ENCODE data around the gene CFI. TPM values are rescaled to one million over a fixed set of nuclear protein-coding genes. Genes with fewer than 3 reads are reported as not detected.
A peak's percentile ranks its signal among the peaks of the same experiment; 100 is the strongest.
"Not testable (repeated sequence)": the region's sequence is repeated elsewhere in the genome, so short reads cannot be mapped to it uniquely, and the experiment has no call there.

CFI gene
- total RNA-seq, 1 donor from 2014 or later = 0.62 TPM

- Mint-ChIP-seq H3K4me3 (ENCODE audit: low read depth) (peak overlapping the region; percentile 100), H3K36me3 (ENCODE audit: low read depth) (peaks cover 56% of the 10 kb centered on the region), H3K27me3 (ENCODE audit: low read depth) (no peaks in the 10 kb centered on the region), H3K9me3 (no peaks in the 10 kb centered on the region), H3K4me1 (ENCODE audit: low read depth) (peaks cover 47% of the 10 kb centered on the region), H3K27ac (peak overlapping the region; percentile 98)
- peak; percentile 48 for DNase-seq (ENCODE audit: low spot score)
- intact Hi-C loops (cut with micrococcal nuclease) = loop anchor here (2.0 to 5.0 kb wide), 3 partner anchors 164 to 1194 kb away; partner anchors contain the start of genes MCUB and RPL34
Observed at GRCh38 chr4:109816082-109816442, 14.3 kb upstream of the CFI start.

- Mint-ChIP-seq H3K9me3 (no peaks in the 10 kb centered on the region), H3K4me3 (ENCODE audit: low read depth) (peak within 1 kb of the TSS; percentile 100), H3K27me3 (ENCODE audit: low read depth) (no peaks in the 10 kb centered on the region), H3K27ac (peak within 1 kb of the TSS; percentile 98), H3K4me1 (ENCODE audit: low read depth) (peaks cover 43% of the 10 kb centered on the region), H3K36me3 (ENCODE audit: low read depth) (peaks cover 49% of the 10 kb centered on the region)
- DNase-seq (ENCODE audit: low spot score) = peak; percentile 89
- intact Hi-C loops (cut with micrococcal nuclease) = loop anchor here (1.0 to 5.0 kb wide), 9 partner anchors 55 to 1193 kb away; partner anchors contain the start of genes CASP6, MCUB, OSTC and PLA2G12A
Observed at GRCh38 chr4:109815151-109816081, 13.6 kb upstream of the CFI start, which contains the start of gene GAR1. Gene GAR1, plus strand, starts transcription at chr4:109815762. Its CDS starts 403 bp downstream, at chr4:109816165.

GRCh38 chr4:109811707-109812106, 9.9 kb upstream of the CFI start:
- no peak overlapping the region for H3K27ac Mint-ChIP-seq
- peaks cover 14% of the 10 kb centered on the region for H3K4me1 Mint-ChIP-seq (ENCODE audit: low read depth)
- no peak for DNase-seq (ENCODE audit: low spot score)
- H3K9me3 Mint-ChIP-seq = no peaks in the 10 kb centered on the region
- peaks cover 9% of the 10 kb centered on the region for H3K27me3 Mint-ChIP-seq (ENCODE audit: low read depth)
- H3K4me3 Mint-ChIP-seq (ENCODE audit: low read depth) = no peak overlapping the region
- intact Hi-C loops (cut with micrococcal nuclease) = no loop called here
- H3K36me3 Mint-ChIP-seq (ENCODE audit: low read depth) = peaks cover 13% of the 10 kb centered on the region

- Mint-ChIP-seq H3K4me3 (ENCODE audit: low read depth) (no peak overlapping the region), H3K36me3 (ENCODE audit: low read depth) (peaks cover 4% of the 10 kb centered on the region), H3K4me1 (ENCODE audit: low read depth) (peaks cover 9% of the 10 kb centered on the region), H3K27ac (no peak overlapping the region), H3K27me3 (ENCODE audit: low read depth) (peaks cover 9% of the 10 kb centered on the region), H3K9me3 (no peaks in the 10 kb centered on the region)
- DNase-seq (ENCODE audit: low spot score) = no peak
- intact Hi-C loops (cut with micrococcal nuclease) = no loop called here
Observed at GRCh38 chr4:109810552-109811387, 9.0 kb upstream of the CFI start.

GRCh38 chr4:109809655-109810054, 7.9 kb upstream of the CFI start:
- Mint-ChIP-seq H3K4me1 (ENCODE audit: low read depth) (peaks cover 6% of the 10 kb centered on the region), H3K4me3 (ENCODE audit: low read depth) (no peak overlapping the region), H3K36me3 (ENCODE audit: low read depth) (no peaks in the 10 kb centered on the region), H3K27ac (no peak overlapping the region), H3K9me3 (no peaks in the 10 kb centered on the region), H3K27me3 (ENCODE audit: low read depth) (peaks cover 9% of the 10 kb centered on the region)
- no peak for DNase-seq (ENCODE audit: low spot score)
- intact Hi-C loops (cut with micrococcal nuclease) = no loop called here

- no peaks in the 10 kb centered on the region for H3K36me3 Mint-ChIP-seq (ENCODE audit: low read depth)
- intact Hi-C loops (cut with micrococcal nuclease) = no loop called here
Observed at GRCh38 chr4:109803924-109804571, 2.2 kb upstream of the CFI start.

GRCh38 chr4:109801099-109801789, 555 bp downstream of the CFI start:
- DNase-seq (ENCODE audit: low spot score) = no peak
- Mint-ChIP-seq H3K4me1 (ENCODE audit: low read depth) (no peaks in the 10 kb centered on the region), H3K27me3 (ENCODE audit: low read depth) (peaks cover 13% of the 10 kb centered on the region), H3K4me3 (ENCODE audit: low read depth) (no peak overlapping the region), H3K36me3 (ENCODE audit: low read depth) (no peaks in the 10 kb centered on the region), H3K27ac (no peak overlapping the region), H3K9me3 (peaks cover under 1% of the 10 kb centered on the region)
- intact Hi-C loops (cut with micrococcal nuclease) = no loop called here

More at GRCh38 chr4:109803924-109804571, 2.2 kb upstream of the CFI start:
- no peak overlapping the region for H3K4me3 Mint-ChIP-seq (ENCODE audit: low read depth)
- no peaks in the 10 kb centered on the region for H3K9me3 Mint-ChIP-seq
- H3K27ac Mint-ChIP-seq = no peak overlapping the region
- peaks cover 8% of the 10 kb centered on the region for H3K27me3 Mint-ChIP-seq (ENCODE audit: low read depth)
- H3K4me1 Mint-ChIP-seq (ENCODE audit: low read depth) = no peaks in the 10 kb centered on the region
- no peak for DNase-seq (ENCODE audit: low spot score)

- peaks cover 17% of the 10 kb centered on the region for H3K27me3 Mint-ChIP-seq (ENCODE audit: low read depth)
- no peak overlapping the region for H3K4me3 Mint-ChIP-seq (ENCODE audit: low read depth)
- no peak overlapping the region for H3K27ac Mint-ChIP-seq
- peaks cover 16% of the 10 kb centered on the region for H3K9me3 Mint-ChIP-seq
- intact Hi-C loops (cut with micrococcal nuclease) = no loop called here
- H3K36me3 Mint-ChIP-seq (ENCODE audit: low read depth) = no peaks in the 10 kb centered on the region
- no peaks in the 10 kb centered on the region for H3K4me1 Mint-ChIP-seq (ENCODE audit: low read depth)
- no peak for DNase-seq (ENCODE audit: low spot score)
Observed at GRCh38 chr4:109798866-109799265, 2.9 kb downstream of the CFI start.

GRCh38 chr4:109795059-109795458, 6.7 kb downstream of the CFI start:
- no peak overlapping the region for H3K27ac Mint-ChIP-seq
- intact Hi-C loops (cut with micrococcal nuclease) = no loop called here
- no peaks in the 10 kb centered on the region for H3K36me3 Mint-ChIP-seq (ENCODE audit: low read depth)
- peaks cover 31% of the 10 kb centered on the region for H3K27me3 Mint-ChIP-seq (ENCODE audit: low read depth)
- no peak for DNase-seq (ENCODE audit: low spot score)
- no peaks in the 10 kb centered on the region for H3K4me1 Mint-ChIP-seq (ENCODE audit: low read depth)
- peaks cover 17% of the 10 kb centered on the region for H3K9me3 Mint-ChIP-seq
- no peak overlapping the region for H3K4me3 Mint-ChIP-seq (ENCODE audit: low read depth)

GRCh38 chr4:109787807-109788206, 14.0 kb downstream of the CFI start:
- H3K4me1 Mint-ChIP-seq (ENCODE audit: low read depth) = no peaks in the 10 kb centered on the region
- H3K36me3 Mint-ChIP-seq (ENCODE audit: low read depth) = no peaks in the 10 kb centered on the region
- H3K4me3 Mint-ChIP-seq (ENCODE audit: low read depth) = no peak overlapping the region
- no peaks in the 10 kb centered on the region for H3K9me3 Mint-ChIP-seq
- H3K27me3 Mint-ChIP-seq (ENCODE audit: low read depth) = peaks cover 29% of the 10 kb centered on the region
- no peak overlapping the region for H3K27ac Mint-ChIP-seq
- no peak for DNase-seq (ENCODE audit: low spot score)
- intact Hi-C loops (cut with micrococcal nuclease) = no loop called here

GRCh38 chr4:109786846-109787245, 15.0 kb downstream of the CFI start:
- H3K27ac Mint-ChIP-seq = no peak overlapping the region
- no peaks in the 10 kb centered on the region for H3K4me1 Mint-ChIP-seq (ENCODE audit: low read depth)
- H3K9me3 Mint-ChIP-seq = no peaks in the 10 kb centered on the region
- DNase-seq (ENCODE audit: low spot score) = no peak
- no peaks in the 10 kb centered on the region for H3K36me3 Mint-ChIP-seq (ENCODE audit: low read depth)
- intact Hi-C loops (cut with micrococcal nuclease) = no loop called here
- H3K27me3 Mint-ChIP-seq (ENCODE audit: low read depth) = peaks cover 29% of the 10 kb centered on the region
- H3K4me3 Mint-ChIP-seq (ENCODE audit: low read depth) = no peak overlapping the region

- H3K4me3 Mint-ChIP-seq (ENCODE audit: low read depth); H3K36me3 Mint-ChIP-seq (ENCODE audit: low read depth); H3K27ac Mint-ChIP-seq; H3K4me1 Mint-ChIP-seq (ENCODE audit: low read depth); H3K27me3 Mint-ChIP-seq (ENCODE audit: low read depth); DNase-seq (ENCODE audit: low spot score); intact Hi-C loops (cut with micrococcal nuclease); H3K9me3 Mint-ChIP-seq: not testable (repeated sequence)
Observed at GRCh38 chr4:109782092-109782491, 19.7 kb downstream of the CFI start.

Data from activated T-helper 2 cell treated with anti-CD3 and anti-CD28 coated beads, Interferon-gamma antibody, Interleukin-2, Interleukin-4, amounts not matched to agents 10 μg/mL and 5 μg/mL and 100 μg/mL, durations not matched to agents 14 hours and 24 hours and 36 hours (primary cell).